PC-3 (cell line): ENCODE results near the gene VTI1A.

Experiments used
- EZH2 ChIP-seq: fragments of 300-600 bp; sonication (generic); IDR thresholded peaks from one replicate; pipeline ENCODE4 v1.6.1; 2017; ENCODE audit warnings: antibody characterized with exemption, mild to moderate bottlenecking, low read length; ENCODE audit not compliant: unreplicated experiment
- EZH2phosphoT487 ChIP-seq: fragments of 300-600 bp; sonication (generic); IDR thresholded peaks from 2 replicates; pipeline ENCODE4 v1.6.1; 2018; ENCODE audit warnings: mild to moderate bottlenecking, antibody characterized with exemption, low read length, borderline replicate concordance
- TF ChIP-seq, protein P1 (sequence below): fragments of 300-600 bp; sonication (generic); conservative IDR thresholded peaks from 2 replicates; pipeline ENCODE4 v1.5.1; 2017; ENCODE audit warnings: antibody characterized with exemption, low read depth, mild to moderate bottlenecking, low read length

DNA sequence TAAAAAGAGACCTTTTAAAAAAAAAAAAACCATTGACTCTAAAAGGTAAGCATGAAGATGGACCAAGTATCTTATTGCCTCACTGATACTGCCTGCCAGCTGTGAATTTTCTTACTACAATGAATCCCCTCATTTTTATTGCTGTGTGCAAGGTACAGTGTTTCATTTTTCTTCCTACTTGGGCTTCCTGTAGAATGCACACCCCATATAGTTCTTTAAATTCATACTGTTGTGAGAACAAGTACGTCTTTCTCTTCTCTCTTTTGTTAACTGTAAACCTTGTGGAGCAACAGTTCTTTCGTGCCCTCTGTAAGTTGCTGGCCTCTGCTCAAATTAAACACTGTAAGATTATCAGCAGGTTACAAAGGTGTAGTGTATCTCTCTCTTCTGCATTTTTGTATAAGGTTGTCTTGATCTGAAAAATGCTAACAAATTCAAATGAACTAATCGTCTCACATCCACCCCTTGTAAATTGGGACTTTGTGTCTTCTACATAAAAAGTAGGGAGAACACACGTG lies 105.6 kb downstream of the VTI1A start:
- TF ChIP-seq, protein P1, sequence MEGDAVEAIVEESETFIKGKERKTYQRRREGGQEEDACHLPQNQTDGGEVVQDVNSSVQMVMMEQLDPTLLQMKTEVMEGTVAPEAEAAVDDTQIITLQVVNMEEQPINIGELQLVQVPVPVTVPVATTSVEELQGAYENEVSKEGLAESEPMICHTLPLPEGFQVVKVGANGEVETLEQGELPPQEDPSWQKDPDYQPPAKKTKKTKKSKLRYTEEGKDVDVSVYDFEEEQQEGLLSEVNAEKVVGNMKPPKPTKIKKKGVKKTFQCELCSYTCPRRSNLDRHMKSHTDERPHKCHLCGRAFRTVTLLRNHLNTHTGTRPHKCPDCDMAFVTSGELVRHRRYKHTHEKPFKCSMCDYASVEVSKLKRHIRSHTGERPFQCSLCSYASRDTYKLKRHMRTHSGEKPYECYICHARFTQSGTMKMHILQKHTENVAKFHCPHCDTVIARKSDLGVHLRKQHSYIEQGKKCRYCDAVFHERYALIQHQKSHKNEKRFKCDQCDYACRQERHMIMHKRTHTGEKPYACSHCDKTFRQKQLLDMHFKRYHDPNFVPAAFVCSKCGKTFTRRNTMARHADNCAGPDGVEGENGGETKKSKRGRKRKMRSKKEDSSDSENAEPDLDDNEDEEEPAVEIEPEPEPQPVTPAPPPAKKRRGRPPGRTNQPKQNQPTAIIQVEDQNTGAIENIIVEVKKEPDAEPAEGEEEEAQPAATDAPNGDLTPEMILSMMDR: no peak
- TF ChIP-seq EZH2: no peak
- TF ChIP-seq EZH2phosphoT487: no peak
